Fibroblast of lung (primary cell): ENCODE measurements around the gene RNF148. TPM values are rescaled to one million over a fixed set of nuclear protein-coding genes. Genes with fewer than 3 reads are reported as not detected.

ENCODE experiments used
- DNase-seq, 2 donors: peaks; one replicate each; pipeline versions ENCODE4 v3.0.0 to v3.0.0-alpha.2; 2010; ENCODE audit warnings: low read depth in 2 of 2
- H2AFZ ChIP-seq: 2 replicates; pipeline ENCODE4 v1.5.1; 2012; ENCODE audit warnings: low read length, control low read depth, inconsistent platforms
- H3K27ac ChIP-seq: 2 replicates; pipeline ENCODE4 v1.5.1; 2011; ENCODE audit warnings: low read length, control low read depth; ENCODE audit not compliant: insufficient read depth
- H3K27me3 ChIP-seq: 2 replicates; pipeline ENCODE4 v1.5.1; 2011; ENCODE audit warnings: mild to moderate bottlenecking, low read length; ENCODE audit not compliant: control insufficient read depth, insufficient read depth
- H3K36me3 ChIP-seq: 2 replicates; pipeline ENCODE4 v1.5.1; 2011; ENCODE audit warnings: low read length; ENCODE audit not compliant: control insufficient read depth, insufficient read depth
- H3K4me1 ChIP-seq: 2 replicates; pipeline ENCODE4 v1.5.1; 2011; ENCODE audit warnings: low read length; ENCODE audit not compliant: control insufficient read depth, insufficient read depth; ENCODE audit errors: extremely low read depth
- H3K4me2 ChIP-seq: 2 replicates; pipeline ENCODE4 v1.5.1; 2011; ENCODE audit warnings: low read length, control low read depth; ENCODE audit not compliant: insufficient read depth; ENCODE audit errors: extremely low read depth
- H3K4me3 ChIP-seq, 4 experiments: fragments of 200-600 bp in 1 of 4; sonication (generic) in 1 of 4; replicated peaks in 1 of 4; 2 replicates each; pipeline ENCODE4 v1.5.1; 2011 to 2016; ENCODE audit warnings: low read length in 4 of 4, low read depth in 3 of 4, mild to moderate bottlenecking in 3 of 4, control low read depth in 2 of 4, inconsistent platforms in 1 of 4, mixed read lengths in 1 of 4; ENCODE audit not compliant: insufficient read depth in 1 of 4; ENCODE audit errors: control extremely low read depth in 1 of 4
- H3K79me2 ChIP-seq: 2 replicates; pipeline ENCODE4 v1.5.1; 2012; ENCODE audit warnings: mild to moderate bottlenecking, low read length, inconsistent platforms; ENCODE audit not compliant: control insufficient read depth, insufficient read depth
- H3K9ac ChIP-seq: 2 replicates; pipeline ENCODE4 v1.5.1; 2011; ENCODE audit warnings: mild to moderate bottlenecking, low read length, control low read depth; ENCODE audit not compliant: insufficient read depth
- H3K9me3 ChIP-seq: 2 replicates; pipeline ENCODE4 v1.5.1; 2012; ENCODE audit warnings: low read depth, low read length; ENCODE audit not compliant: control insufficient read depth, insufficient read depth
- H4K20me1 ChIP-seq: 2 replicates; pipeline ENCODE4 v1.5.1; 2011; ENCODE audit warnings: low read length; ENCODE audit not compliant: control insufficient read depth, insufficient read depth; ENCODE audit errors: extremely low read depth
- EZH2 ChIP-seq: IDR thresholded peaks from 2 replicates; pipeline ENCODE4 v1.5.1; 2012; ENCODE audit warnings: low read length, control low read depth, mild to moderate bottlenecking; ENCODE audit errors: missing control alignments
- polyA plus RNA-seq, 2 donors: library from polyadenylated mRNA; depleted of rRNA in 1 of 2; stranded (reverse) in 1 of 2; unstranded in 1 of 2; fragments of >200 nt; gene quantifications; 2 replicates each; pipeline ENCODE4 v1.2.1, GENCODE V29; 2011 to 2012; ENCODE audit warnings: missing spikeins in 1 of 2
- total RNA-seq: library from RNA; depleted of rRNA; stranded (reverse); fragments of >200 nt; gene quantifications from 2 replicates; pipeline ENCODE4 v1.2.1, GENCODE V29; 2014
- TF ChIP-seq, protein P1 (sequence below), 2 donors: IDR thresholded peaks in 1 of 2; conservative IDR thresholded peaks in 1 of 2; 1 replicate in 1 of 2; 2 replicates in 1 of 2; pipeline ENCODE4 v1.5.1; 2011 to 2012; ENCODE audit warnings: low read length in 2 of 2, control low read depth in 1 of 2, inconsistent platforms in 1 of 2, low read depth in 1 of 2, mild to moderate bottlenecking in 1 of 2

RNF148 gene
- total and polyA plus RNA-seq, 2 donors (not counting 1 experiment from before 2014, with no cell fraction given), result 0.09 to 0.83 TPM

DNA sequence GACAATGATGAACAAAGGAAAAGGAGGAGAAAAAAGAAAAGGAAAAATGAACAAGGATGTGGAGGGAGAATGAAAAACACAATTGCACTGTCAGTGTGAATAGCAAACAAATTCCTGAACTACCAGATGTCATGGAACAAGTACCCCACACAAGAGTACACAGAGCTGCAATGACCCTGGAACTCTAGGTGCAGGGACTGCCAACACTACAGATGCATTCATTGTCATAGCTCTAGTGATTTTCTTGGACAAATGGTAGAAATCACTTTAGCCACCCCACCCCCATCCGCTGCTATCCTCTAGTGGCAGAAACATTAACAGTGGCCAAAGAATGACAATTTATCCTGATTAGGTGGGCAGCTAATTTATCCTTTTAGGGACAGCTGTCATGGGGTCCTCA, 6.9 kb downstream of the RNF148 start:
- Histone ChIP-seq H4K20me1 (no peaks in the 10 kb centered on the region), H3K4me3 (no peak overlapping the region), H3K27ac (no peak overlapping the region), H3K79me2 (no peaks in the 10 kb centered on the region), H2AFZ (no peak overlapping the region), H3K4me1 (no peaks in the 10 kb centered on the region), H3K27me3 (no peaks in the 10 kb centered on the region), H3K9me3 (no peaks in the 10 kb centered on the region), H3K4me2 (no peak overlapping the region), H3K9ac (no peak overlapping the region), H3K36me3 (no peaks in the 10 kb centered on the region)
- DNase-seq, result no peak
- TF ChIP-seq, protein P1, sequence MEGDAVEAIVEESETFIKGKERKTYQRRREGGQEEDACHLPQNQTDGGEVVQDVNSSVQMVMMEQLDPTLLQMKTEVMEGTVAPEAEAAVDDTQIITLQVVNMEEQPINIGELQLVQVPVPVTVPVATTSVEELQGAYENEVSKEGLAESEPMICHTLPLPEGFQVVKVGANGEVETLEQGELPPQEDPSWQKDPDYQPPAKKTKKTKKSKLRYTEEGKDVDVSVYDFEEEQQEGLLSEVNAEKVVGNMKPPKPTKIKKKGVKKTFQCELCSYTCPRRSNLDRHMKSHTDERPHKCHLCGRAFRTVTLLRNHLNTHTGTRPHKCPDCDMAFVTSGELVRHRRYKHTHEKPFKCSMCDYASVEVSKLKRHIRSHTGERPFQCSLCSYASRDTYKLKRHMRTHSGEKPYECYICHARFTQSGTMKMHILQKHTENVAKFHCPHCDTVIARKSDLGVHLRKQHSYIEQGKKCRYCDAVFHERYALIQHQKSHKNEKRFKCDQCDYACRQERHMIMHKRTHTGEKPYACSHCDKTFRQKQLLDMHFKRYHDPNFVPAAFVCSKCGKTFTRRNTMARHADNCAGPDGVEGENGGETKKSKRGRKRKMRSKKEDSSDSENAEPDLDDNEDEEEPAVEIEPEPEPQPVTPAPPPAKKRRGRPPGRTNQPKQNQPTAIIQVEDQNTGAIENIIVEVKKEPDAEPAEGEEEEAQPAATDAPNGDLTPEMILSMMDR (conservative IDR thresholded peaks at IDR 0.05 in 1 of 2, IDR thresholded peaks at IDR 0.05 in 1 of 2; ENCODE audit: low read depth in 1 of 2, low read length in 2 of 2), result no peak
- TF ChIP-seq EZH2, result no peak

GRCh38 chr7:122694697-122695096, 8.0 kb downstream of the RNF148 start:
- Histone ChIP-seq H3K9ac (no peak overlapping the region), H3K4me2 (no peak overlapping the region), H3K27me3 (no peaks in the 10 kb centered on the region), H3K79me2 (no peaks in the 10 kb centered on the region), H3K4me3 (no peak overlapping the region), H4K20me1 (no peaks in the 10 kb centered on the region), H2AFZ (no peak overlapping the region), H3K27ac (no peak overlapping the region), H3K4me1 (no peaks in the 10 kb centered on the region), H3K9me3 (no peaks in the 10 kb centered on the region), H3K36me3 (no peaks in the 10 kb centered on the region)
- TF ChIP-seq, protein P1 (conservative IDR thresholded peaks at IDR 0.05 in 1 of 2, IDR thresholded peaks at IDR 0.05 in 1 of 2; ENCODE audit: low read depth in 1 of 2, low read length in 2 of 2), result no peak
- no peak for TF ChIP-seq EZH2
- no peak for DNase-seq

DNA sequence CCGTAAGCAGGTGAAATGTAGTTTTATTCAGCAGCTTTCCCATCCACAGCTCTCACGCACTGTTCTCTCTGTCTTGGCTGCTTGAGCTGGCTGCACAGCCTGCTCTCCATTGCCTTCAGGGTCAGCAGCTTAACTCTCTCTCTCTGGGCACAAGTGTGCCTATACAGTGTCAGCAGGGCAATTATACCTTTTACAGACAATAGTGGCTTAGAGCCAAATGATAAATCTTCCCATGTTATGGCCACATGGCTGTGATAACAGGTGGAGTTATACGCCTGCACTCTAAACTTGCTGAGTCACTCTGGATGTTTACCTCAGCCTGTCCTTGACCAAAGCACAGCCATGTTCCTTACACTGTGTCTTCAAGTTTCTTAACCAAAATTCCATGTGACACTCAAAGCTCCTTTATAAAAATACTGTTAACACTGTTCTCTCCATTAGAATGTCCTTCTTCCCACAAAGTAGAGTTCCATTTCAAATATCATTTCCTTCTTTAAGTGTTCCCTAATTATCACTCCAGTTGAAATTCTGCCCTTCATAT, 9.9 kb downstream of the RNF148 start:
- no peaks in the 10 kb centered on the region for H4K20me1 ChIP-seq
- DNase-seq, result no peak

More for the DNA sequence above, 9.9 kb downstream of the RNF148 start:
- H2AFZ ChIP-seq, result no peak overlapping the region
- H3K27ac ChIP-seq, result no peak overlapping the region
- no peak overlapping the region for H3K9ac ChIP-seq
- no peaks in the 10 kb centered on the region for H3K36me3 ChIP-seq
- no peaks in the 10 kb centered on the region for H3K79me2 ChIP-seq
- no peaks in the 10 kb centered on the region for H3K4me1 ChIP-seq
- H3K4me2 ChIP-seq, result no peak overlapping the region
- TF ChIP-seq, protein P1 (conservative IDR thresholded peaks at IDR 0.05 in 1 of 2, IDR thresholded peaks at IDR 0.05 in 1 of 2; ENCODE audit: low read depth in 1 of 2, low read length in 2 of 2), result no peak
- TF ChIP-seq EZH2, result no peak
- H3K27me3 ChIP-seq, result no peaks in the 10 kb centered on the region
- H3K4me3 ChIP-seq, result no peak overlapping the region
- no peaks in the 10 kb centered on the region for H3K9me3 ChIP-seq
